ENCODE results near the gene SRPX. TPM values are rescaled to one million over a fixed set of nuclear protein-coding genes. Genes with fewer than 3 reads are reported as not detected.
A peak's percentile ranks its signal among the peaks of the same experiment; 100 is the strongest.

The SRPX gene
- total RNA-seq, 1 experiment from 2014 or later = 9.4 TPM

DNA sequence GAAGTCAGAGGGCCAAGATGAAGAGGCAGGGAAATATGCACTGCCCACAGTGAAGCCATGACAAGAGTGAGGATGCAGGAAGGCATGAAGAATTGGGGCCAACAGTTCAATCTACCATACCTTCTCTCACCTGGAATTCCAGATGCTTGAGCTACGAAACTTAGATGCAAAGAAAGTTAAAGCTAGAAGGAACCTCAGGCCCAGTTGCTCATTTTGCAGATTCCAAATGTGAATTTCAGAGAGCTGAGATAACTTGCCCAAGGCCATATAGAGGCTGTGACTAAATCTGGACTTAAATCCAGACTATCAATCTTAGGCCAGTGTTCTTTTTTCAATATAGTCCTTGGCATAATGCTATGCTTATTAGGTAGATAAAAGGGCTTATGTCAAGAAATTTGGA is 92.7 kb downstream of the SRPX start:
- Mint-ChIP-seq H3K27me3 (ENCODE audit: insufficient read depth, unreplicated experiment) (peaks cover 18% of the 10 kb centered on the region), H3K4me3 (ENCODE audit: unreplicated experiment) (no peak overlapping the region), H3K36me3 (ENCODE audit: insufficient read depth, unreplicated experiment) (no peaks in the 10 kb centered on the region), H3K9me3 (ENCODE audit: unreplicated experiment) (no peaks in the 10 kb centered on the region), H3K4me1 (ENCODE audit: insufficient read depth, unreplicated experiment) (no peaks in the 10 kb centered on the region), H3K27ac (ENCODE audit: low read depth, unreplicated experiment) (no peak overlapping the region)
- ChIA-PET CTCF (interaction anchor here (0.6 kb wide), 1 partner anchor 502 kb away, joined by 3 read pairs; no protein-coding TSS in a partner anchor), POLR2A (no interaction called here)
- no peak for TF ChIP-seq CTCF (IDR thresholded peaks at IDR 0.05; ENCODE audit: unreplicated experiment)
- DNase-seq (ENCODE audit: unreplicated experiment) = no peak
- no TSS peak for BruUV-seq (replicated peaks)
- intact Hi-C loops (cut with micrococcal nuclease) = no loop called here

DNA sequence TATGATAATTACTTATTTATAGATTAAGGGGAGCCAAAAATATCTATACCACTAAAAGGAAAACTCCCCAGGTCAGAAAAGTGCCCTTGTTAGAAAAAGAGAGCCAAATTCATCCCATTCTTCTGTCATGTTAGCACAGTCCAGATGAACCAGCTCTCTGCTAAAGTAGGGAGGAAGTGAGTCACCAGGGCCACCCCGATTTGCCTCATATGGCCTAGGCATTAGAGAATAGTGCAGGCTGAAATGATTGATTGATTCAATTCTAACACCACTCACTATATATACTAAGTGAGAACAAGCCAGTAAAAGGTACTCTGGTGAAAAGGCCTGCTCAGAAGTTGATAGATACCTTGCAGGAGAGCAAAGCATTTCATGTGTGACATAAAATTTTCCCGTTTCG is 94.5 kb downstream of the SRPX start:
- no peak for TF ChIP-seq CTCF (IDR thresholded peaks at IDR 0.05; ENCODE audit: unreplicated experiment)
- CTCF ChIA-PET = interaction anchor here (0.6 kb wide), 2 partner anchors 41 to 118 kb away, joined by 3 read pairs; no protein-coding TSS in a partner anchor
- Mint-ChIP-seq H3K4me3 (ENCODE audit: unreplicated experiment) (no peak overlapping the region), H3K27ac (ENCODE audit: low read depth, unreplicated experiment) (no peak overlapping the region), H3K4me1 (ENCODE audit: insufficient read depth, unreplicated experiment) (no peaks in the 10 kb centered on the region), H3K27me3 (ENCODE audit: insufficient read depth, unreplicated experiment) (peaks cover 31% of the 10 kb centered on the region), H3K9me3 (ENCODE audit: unreplicated experiment) (no peaks in the 10 kb centered on the region), H3K36me3 (ENCODE audit: insufficient read depth, unreplicated experiment) (no peaks in the 10 kb centered on the region)
- no TSS peak for BruUV-seq (replicated peaks)
- POLR2A ChIA-PET = no interaction called here
- no peak for DNase-seq (ENCODE audit: unreplicated experiment)
- intact Hi-C loops (cut with micrococcal nuclease) = no loop called here

- Mint-ChIP-seq H3K36me3 (ENCODE audit: insufficient read depth, unreplicated experiment) (no peaks in the 10 kb centered on the region), H3K27ac (ENCODE audit: low read depth, unreplicated experiment) (no peak overlapping the region), H3K9me3 (ENCODE audit: unreplicated experiment) (no peaks in the 10 kb centered on the region), H3K4me3 (ENCODE audit: unreplicated experiment) (no peak overlapping the region), H3K27me3 (ENCODE audit: insufficient read depth, unreplicated experiment) (peaks cover 26% of the 10 kb centered on the region), H3K4me1 (ENCODE audit: insufficient read depth, unreplicated experiment) (no peaks in the 10 kb centered on the region)
- no peak for TF ChIP-seq CTCF (IDR thresholded peaks at IDR 0.05; ENCODE audit: unreplicated experiment)
- no TSS peak for BruUV-seq (replicated peaks)
- DNase-seq (ENCODE audit: unreplicated experiment) = no peak
- ChIA-PET POLR2A (interaction anchor here (0.6 to 0.7 kb wide), 2 partner anchors 40 to 98 kb away, joined by 3 read pairs; no protein-coding TSS in a partner anchor), CTCF (no interaction called here)
- intact Hi-C loops (cut with micrococcal nuclease) = no loop called here
Observed at GRCh38 chrX:38124000-38124399, 96.7 kb downstream of the SRPX start.

DNA sequence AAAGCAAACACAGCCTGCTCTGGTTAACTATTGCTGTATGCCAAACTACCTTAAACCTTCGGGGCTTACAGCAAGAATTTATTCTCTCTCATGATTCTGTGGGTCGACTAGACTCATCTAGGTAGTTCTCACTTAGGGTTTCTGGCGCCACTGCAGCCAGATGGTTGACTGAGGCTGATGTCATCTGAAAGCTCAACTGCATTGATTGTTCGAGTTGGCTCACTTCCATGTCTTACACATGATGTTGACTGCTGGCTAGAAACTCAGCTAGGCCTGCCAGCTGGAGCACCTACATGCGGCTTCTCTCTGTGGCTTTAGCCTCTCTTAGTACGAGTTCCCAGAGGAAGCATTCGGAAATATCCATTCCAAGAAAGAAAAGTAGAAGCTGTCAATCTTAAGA is 103.2 kb downstream of the SRPX start:
- peaks cover 38% of the 10 kb centered on the region for H3K27me3 Mint-ChIP-seq (ENCODE audit: insufficient read depth, unreplicated experiment)
- intact Hi-C loops (cut with micrococcal nuclease) = no loop called here
- no peaks in the 10 kb centered on the region for H3K4me1 Mint-ChIP-seq (ENCODE audit: insufficient read depth, unreplicated experiment)
- TF ChIP-seq CTCF (IDR thresholded peaks at IDR 0.05; ENCODE audit: unreplicated experiment) = no peak
- ChIA-PET CTCF (no interaction called here), POLR2A (no interaction called here)
- BruUV-seq (replicated peaks) = no TSS peak
- H3K27ac Mint-ChIP-seq (ENCODE audit: low read depth, unreplicated experiment) = no peak overlapping the region
- H3K9me3 Mint-ChIP-seq (ENCODE audit: unreplicated experiment) = peaks cover 7% of the 10 kb centered on the region
- DNase-seq (ENCODE audit: unreplicated experiment) = peak; percentile 36
- H3K4me3 Mint-ChIP-seq (ENCODE audit: unreplicated experiment) = no peak overlapping the region
- no peaks in the 10 kb centered on the region for H3K36me3 Mint-ChIP-seq (ENCODE audit: insufficient read depth, unreplicated experiment)

Data from MCF 10A (cell line).